GM18951 (cell line): ENCODE measurements around the gene RND3.

Experiments
- POLR2A ChIP-seq: IDR thresholded peaks from 4 replicates; pipeline ENCODE4 v1.6.1; 2011; ENCODE audit warnings: mild to moderate bottlenecking; ENCODE audit not compliant: insufficient read length, insufficient read depth; ENCODE audit errors: extremely low read depth
- in situ Hi-C: fragments of 300-500 bp; cut with MboI; formaldehyde crosslinking; loops from one replicate; pipeline ENCODE4 v1.12.0; 2022; ENCODE audit warnings: low sequenced_read_pairs, mixed read lengths, inconsistent platforms; ENCODE audit not compliant: unreplicated experiment

The RND3 gene

GRCh38 chr2:150517951-150518680 lies 30.6 kb upstream of the RND3 start:
- TF ChIP-seq POLR2A: no peak
- in situ Hi-C loops: no loop called here

- in situ Hi-C loops: no loop called here
- TF ChIP-seq POLR2A: no peak
Observed at GRCh38 chr2:150513647-150514046, 26.2 kb upstream of the RND3 start.

- no peak for TF ChIP-seq POLR2A
- in situ Hi-C loops: no loop called here
Observed at GRCh38 chr2:150508497-150509137, 21.1 kb upstream of the RND3 start.

GRCh38 chr2:150507071-150507470 lies 19.6 kb upstream of the RND3 start:
- no peak for TF ChIP-seq POLR2A

DNA sequence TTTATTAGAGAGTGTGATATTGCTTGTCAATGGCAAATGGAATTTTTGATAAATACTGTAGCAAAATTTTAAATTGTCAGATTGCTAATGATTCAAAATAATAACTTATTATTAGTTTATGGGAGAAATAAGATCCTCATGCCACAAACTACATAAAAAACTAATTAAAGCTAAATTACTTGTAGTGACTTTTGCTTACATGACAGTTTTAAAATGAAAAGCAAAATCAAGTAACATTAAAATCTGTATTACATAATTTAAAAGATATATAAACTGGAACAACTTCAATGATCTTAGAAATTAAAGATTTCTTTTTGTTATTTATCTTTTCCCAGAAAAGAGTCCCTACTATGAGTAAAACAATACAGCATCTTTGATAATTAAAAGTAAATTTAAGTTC lies 17.7 kb upstream of the RND3 start:
- TF ChIP-seq POLR2A: no peak
- in situ Hi-C loops: no loop called here

More at GRCh38 chr2:150507071-150507470, 19.6 kb upstream of the RND3 start:
- in situ Hi-C loops: no loop called here

GRCh38 chr2:150495993-150496627 lies 8.6 kb upstream of the RND3 start:
- TF ChIP-seq POLR2A: no peak
- in situ Hi-C loops: no loop called here

DNA sequence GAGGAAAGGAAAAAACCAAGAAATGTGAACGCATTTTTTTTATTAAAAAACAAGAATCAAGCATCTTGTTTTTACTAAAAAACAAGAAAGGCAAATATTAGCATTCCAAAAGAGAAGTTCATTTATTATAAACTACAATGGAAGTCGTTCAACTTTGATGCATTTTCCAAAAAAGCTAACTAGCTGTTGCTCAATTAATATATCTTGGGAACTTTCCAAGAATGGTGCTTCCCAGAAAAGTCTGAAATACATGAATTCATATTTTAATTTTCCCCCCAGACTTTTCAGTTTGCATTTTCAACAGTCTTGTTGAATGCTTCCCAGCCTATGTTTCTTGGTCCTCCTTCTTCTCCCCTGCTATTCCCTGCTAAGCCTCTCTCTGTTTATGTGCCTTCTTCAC lies 7.5 kb upstream of the RND3 start:
- in situ Hi-C loops: no loop called here
- no peak for TF ChIP-seq POLR2A

DNA sequence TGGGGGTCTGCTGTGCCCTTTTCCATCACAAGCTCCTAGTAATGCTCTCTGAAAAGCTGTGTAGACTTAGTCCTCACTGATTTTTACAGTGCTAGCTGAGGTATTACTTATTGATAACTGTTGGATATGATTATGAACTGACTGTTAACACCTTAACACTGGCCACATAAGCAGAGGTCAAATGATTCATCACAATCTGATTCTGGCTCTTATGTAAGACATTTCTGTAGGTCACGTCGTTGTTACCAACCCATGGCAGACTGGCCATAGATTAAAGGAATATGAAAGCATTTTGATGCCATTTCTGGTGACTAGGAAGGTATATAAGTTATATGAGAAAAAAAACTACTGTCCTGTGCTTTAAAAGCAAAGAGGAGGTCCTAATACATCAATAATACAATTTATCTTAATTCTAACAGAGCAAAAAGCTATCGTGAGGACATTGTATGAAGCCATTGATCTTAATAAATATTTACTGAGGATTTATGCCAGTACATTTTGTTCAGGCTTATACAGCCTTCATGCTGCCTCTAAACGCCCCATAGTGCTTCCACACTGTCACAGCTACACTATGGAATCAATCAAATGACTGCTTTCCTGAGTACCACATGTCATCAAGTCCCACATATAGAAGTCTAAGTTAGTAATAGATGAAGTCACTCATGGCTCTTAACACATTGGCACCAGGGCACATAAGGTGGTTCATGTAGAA lies 6.9 kb upstream of the RND3 start:
- in situ Hi-C loops: no loop called here
- TF ChIP-seq POLR2A: no peak

GRCh38 chr2:150491943-150492342 lies 4.5 kb upstream of the RND3 start:
- in situ Hi-C loops: no loop called here
- TF ChIP-seq POLR2A: no peak

- no peak for TF ChIP-seq POLR2A
- in situ Hi-C loops: no loop called here
Observed at GRCh38 chr2:150491430-150491829, 4.0 kb upstream of the RND3 start.

DNA sequence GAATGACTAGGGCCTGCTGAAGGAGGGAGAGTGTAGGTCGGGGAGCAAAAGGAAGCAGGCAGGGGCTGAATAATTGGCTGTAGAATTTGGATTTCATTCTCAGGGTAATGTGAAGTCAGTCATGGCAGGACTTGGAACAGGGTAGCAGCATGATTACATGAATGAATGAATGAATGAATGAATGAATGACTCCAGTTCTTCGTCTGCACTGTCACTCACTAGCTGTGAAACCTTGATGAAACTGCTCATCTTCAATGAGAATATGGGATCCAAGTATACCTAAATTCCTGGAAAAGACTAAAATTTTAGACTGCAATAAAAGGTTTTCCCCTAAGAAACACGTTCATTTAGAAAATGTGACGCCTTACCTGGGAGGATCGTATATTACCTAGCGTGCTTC lies 3.0 kb upstream of the RND3 start:
- in situ Hi-C loops: no loop called here
- TF ChIP-seq POLR2A: no peak

DNA sequence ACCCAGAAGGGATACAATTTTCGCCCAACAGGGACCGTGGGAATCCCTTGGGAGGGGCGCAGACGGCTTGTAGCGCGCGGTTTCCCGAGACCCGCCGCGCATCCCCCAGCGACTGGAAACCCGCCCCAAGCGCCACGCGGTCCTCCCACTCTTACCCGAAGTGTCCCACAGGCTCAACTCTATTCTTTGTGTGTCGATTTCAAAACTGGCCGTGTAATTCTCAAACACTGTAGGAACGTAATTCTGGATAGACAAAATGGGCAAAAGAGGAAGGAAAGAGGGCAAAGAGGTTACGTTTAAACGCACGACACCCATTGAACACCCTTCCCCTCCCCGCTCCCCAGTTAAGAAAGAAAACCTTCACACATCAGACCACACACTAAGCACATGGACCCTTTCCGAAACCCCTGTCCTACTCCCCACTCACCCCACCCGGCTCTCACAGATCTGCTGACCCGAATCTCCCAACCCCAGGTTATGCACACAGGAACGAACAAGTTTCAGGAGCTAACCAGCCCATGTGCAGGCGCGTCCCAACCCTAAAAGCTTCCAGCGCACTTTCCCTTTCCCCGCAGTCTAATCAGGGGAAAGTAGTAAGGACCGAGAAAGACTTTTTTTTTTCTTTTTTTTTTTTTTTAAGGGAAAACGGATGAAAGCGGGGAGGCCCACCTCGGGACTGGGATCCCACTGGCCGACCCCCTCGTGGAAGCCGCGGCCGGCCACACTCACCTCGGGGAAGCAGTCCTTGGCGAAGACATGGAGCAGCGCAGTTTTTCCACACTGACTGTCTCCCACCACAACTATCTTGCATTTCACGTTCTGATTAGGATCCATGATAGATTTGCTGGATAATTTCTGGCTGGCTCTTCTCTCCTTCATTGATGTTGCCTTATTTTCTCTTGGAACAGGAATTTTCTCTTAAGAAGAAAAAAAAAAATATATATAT lies 655 bp downstream of the RND3 start:
- in situ Hi-C loops: no loop called here

More for the DNA sequence above, 655 bp downstream of the RND3 start:
- TF ChIP-seq POLR2A: no peak
